ENCODE measurements around the gene MTIF2.
"Not testable (repeated sequence)": the region's sequence is repeated elsewhere in the genome, so short reads cannot be mapped to it uniquely, and the experiment has no call there.

MTIF2 gene, protein sequence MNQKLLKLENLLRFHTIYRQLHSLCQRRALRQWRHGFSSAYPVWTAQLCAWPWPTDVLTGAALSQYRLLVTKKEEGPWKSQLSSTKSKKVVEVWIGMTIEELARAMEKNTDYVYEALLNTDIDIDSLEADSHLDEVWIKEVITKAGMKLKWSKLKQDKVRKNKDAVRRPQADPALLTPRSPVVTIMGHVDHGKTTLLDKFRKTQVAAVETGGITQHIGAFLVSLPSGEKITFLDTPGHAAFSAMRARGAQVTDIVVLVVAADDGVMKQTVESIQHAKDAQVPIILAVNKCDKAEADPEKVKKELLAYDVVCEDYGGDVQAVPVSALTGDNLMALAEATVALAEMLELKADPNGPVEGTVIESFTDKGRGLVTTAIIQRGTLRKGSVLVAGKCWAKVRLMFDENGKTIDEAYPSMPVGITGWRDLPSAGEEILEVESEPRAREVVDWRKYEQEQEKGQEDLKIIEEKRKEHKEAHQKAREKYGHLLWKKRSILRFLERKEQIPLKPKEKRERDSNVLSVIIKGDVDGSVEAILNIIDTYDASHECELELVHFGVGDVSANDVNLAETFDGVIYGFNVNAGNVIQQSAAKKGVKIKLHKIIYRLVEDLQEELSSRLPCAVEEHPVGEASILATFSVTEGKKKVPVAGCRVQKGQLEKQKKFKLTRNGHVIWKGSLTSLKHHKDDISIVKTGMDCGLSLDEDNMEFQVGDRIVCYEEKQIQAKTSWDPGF

DNA sequence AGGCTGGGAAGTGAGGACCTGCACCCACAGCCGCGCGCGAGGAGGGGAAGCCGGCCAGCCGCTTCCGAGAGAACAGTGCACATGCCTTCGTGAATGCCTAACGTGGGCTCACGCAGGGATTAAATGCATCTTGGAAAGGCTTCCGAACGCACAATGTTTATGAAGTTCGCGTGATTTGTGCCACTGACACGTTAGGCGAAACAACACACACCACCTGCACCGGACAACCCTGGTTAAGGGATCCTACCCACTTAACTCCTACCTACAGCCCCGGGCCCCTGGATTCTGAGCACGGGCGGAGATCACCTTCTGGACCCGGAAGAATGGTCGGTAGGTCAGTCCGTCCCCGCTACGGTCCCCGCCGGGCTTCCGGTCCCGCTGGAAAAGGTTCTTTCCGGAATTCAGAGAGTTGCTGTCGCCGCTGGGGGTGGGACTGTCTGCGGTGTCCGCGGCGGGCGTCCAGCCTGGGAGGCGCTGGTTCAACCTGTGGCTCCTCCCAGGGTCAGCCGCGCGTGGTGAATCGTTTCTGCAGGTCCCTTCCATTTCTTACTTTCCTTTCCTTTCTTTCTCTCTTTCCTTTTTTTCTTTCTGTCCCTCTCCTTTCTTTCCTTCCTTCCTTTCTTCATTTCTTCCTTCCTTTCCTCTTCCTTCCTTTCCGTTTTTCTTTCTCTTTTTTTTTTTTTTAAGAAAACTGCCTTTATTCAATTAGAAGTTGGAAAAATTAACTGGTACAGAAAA, at the start of gene MTIF2:
Gene MTIF2 (minus strand): TSS at position 325 of the 738 bp plus-strand sequence. CDS start 5,373 bp downstream, outside the sequence.
- peak; percentile 73 for DNase-seq (ENCODE audit: low read depth)

DNA sequence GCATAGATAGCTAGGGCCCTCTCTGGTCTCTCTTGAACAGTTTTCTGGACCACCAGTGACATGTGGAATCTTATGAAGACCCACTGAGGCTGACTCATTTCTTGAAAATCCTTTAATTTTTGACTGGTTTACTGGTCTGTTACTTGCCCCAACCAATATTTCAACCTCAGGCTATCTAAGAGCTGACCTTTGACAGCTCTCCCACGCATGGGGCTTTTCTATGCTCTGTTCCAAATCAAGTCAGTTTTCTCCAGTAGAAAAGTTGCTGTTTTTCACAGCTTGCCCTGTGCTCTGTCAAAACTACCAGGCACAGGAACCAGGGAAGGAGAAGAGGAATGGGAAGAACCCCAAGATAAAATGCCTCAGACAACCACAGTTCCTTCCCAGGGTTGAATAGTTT, 46.0 kb upstream of the MTIF2 start:
- DNase-seq (ENCODE audit: low read depth), result no peak

DNA sequence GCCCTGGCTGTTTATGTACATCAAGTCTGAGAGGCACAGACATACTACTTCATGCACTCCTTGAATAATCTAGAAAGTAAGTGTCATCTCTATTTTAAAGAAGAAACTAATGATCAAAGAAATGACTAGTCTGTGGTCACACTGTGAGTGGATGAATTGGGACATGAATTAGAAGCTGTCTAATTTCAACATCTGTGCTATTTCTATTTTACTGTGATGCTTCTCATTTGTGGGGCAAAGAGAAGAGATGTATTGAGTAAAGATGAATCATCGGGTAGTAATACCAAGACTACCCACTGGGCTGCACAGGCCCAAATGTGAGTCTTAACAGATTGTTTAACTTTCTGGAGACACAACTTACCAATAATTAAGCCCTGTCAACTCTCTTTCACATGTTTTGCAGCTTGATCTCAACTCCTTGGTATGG, 42.4 kb upstream of the MTIF2 start:
- no peak for DNase-seq (ENCODE audit: low read depth)

DNA sequence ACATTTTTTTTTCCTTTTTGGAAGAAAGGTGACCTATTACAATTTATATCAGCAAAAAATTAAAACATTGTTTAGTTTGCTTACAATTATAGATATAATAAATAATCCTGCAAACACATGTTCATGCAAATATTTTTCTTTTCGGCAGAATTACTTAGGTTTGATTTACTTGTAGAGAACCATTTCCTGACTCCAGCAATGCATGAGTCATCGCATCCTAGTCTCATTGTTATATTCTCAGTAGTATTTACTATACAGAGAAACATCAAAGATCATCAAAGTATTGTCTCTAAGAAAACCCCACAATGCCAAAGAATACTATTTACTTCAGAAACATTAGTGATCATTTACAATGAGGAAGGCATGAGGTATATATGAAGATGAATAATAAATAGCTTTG, 40.4 kb upstream of the MTIF2 start:
- DNase-seq (ENCODE audit: low read depth), result no peak

DNA sequence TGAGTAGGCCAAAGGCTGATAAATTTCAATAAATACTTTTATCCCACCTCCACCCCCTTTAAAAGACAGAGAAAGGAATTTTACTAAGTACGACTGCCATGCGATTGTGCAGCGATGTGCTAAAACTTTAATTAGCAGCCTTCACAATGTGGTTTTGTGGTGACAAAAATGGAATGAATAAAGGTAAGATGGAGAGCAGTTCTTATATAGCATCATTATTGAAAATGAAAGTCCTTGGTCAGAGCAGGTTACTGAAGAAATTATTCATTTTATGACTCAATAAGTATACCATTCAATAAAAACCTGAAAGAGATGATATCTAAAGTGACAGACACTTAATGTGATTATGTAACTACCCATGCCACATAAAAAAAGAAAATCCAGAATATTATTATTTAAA, 33.2 kb upstream of the MTIF2 start:
- DNase-seq (ENCODE audit: low read depth), result no peak

DNA sequence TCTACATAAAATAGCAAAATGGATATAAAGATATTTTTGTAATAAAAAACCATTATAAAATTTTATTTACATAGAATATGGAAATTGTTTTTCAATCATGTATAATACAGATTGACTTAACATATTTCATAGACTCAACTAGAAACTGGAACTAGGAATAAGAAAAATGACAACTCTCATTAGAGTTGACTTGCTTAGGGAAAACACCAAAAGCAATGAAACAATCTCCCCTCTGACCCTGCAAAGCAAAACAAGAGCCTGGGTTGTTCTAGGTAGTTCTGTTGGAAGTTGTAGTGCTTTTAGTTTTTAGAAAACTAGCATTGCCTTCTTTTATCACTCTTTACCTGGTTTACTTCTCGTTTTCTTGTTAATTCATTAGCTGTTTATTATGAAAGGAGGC, 32.2 kb upstream of the MTIF2 start:
- no peak for DNase-seq (ENCODE audit: low read depth)

DNA sequence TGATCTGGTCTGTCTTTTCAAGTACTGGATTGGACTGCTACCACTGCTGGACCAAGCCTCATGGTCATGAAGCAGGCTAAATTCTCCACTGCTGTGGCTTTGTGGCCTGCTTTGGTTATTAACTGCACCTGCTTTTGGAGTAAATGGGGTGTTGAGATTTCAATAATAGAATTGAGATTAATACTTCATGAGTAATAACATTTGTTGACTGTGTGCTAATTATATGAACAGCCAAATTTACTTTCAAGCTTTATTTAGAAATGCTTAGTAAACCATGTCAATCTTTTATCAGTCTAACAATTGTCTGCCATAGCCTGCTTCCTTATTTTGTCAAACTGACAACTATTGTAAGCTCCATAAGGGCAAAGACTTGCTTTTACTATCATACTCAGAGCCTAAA, 27.4 kb upstream of the MTIF2 start:
- no peak for DNase-seq (ENCODE audit: low read depth)

DNA sequence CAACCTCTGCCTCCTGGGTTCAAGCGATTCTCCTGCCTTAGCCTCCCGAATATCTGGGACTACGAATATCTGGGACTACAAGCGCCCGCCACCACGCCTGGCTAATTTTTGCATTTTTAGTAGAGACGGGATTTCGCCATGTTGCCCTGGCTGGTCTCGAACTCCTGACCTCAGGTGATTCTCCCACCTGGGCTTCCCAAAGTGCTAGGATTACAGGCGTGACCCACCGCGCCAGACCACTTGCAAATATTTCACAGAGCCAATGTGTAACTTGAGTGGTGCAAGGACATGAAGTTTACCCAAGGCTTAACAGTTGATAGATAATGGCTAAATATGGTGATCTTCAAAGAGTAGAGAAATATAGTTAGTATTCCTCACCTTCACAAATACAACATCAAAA, 14.1 kb upstream of the MTIF2 start:
- DNase-seq (ENCODE audit: low read depth), result no peak

DNA sequence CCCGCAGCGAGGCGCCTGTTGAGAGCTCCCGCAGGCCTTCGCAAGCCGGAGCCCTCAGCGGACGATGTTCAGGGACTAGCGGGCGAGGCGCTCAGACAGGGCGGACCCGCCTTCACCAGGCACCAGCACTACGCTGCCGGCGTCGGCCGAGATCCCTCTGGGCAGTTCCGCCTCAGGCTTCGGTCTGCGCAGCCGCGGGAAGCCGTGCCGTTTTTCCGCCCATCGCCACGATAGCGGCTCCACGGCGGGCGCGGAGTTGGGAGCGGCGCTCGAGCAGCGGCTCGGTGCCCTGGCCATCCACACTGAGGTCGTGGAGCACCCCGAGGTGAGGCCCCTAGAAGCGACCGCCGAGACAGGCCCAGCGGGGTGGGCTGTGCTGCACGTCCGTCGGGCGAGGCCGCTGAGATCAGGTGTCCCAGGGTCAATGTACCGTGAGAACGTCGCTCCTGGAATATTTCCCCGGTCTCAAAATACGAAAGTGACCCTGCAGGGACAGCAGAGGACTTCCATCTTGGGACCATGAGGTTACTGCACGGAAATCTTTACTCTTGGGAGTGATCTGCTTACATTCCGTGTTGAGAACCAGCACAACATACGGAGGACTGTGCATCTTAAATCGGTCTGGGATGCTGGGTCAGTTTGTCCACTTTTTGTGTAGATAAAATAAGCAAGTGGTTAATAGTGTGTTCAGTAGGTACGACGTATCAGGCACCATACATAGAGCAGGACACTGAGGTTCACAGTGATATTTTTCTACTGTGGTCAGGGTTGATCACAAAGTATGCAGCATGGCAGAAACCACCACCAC, 13.3 kb upstream of the MTIF2 start:
- peak; percentile 67 for DNase-seq (ENCODE audit: low read depth)

DNA sequence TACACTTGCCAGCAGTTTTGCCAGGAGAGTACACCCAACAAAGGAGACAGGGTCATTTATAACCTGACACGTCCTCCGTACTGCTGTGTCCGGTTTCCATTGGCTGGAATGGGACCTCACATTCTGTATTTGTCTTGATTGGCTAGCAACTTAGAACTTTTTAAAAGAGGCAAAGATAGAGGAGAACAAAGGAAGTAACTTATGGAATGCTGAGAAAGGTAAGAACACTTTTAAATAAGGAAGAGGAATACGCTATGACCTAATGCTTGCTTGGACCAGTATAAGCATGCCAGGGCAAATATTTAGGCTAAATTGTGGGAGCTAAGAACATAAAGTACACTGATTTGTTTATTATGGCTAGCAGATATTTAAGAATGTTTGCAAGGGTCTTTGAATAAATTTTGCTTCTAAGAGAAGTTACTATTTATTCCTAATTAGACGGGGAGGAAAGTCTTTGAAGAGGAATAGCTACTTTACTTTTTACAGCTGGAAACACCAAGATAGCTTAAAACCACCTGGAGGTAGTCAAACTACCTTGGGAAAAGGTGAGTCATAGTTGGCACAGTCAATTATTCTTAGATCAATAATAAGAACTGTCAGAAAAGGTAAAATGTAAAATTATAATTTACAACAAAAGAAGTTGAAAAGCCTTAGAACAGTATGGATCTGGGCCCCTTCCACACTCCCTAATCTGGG, 12.0 kb upstream of the MTIF2 start:
- DNase-seq (ENCODE audit: low read depth), result not testable (repeated sequence)

DNA sequence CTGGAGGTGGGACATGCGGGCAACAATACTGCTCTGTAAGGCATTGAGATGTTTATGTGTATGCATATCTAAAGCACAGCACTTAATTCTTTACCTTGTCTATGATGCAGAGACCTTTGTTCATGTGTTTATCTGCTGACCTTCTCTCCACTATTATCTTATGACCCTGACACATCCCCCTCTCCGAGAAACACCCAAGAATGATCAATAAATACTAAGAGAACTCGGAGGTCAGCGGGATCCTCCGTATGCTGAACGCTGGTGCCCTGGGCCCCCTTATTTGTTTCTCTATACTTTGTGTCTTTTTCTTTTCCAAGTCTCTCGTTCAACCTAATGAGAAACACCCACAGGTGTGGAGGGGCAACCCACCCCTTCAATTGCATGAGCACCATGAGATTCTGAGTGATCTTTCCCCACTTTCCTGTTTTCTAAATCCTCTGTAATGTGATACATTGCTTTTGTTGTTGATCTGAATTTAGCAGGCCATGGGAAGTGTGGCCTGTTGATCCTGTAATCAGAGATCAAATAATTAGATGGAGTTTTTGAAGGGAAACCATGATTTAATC, 10.9 kb upstream of the MTIF2 start:
- not testable (repeated sequence) for DNase-seq (ENCODE audit: low read depth)

DNA sequence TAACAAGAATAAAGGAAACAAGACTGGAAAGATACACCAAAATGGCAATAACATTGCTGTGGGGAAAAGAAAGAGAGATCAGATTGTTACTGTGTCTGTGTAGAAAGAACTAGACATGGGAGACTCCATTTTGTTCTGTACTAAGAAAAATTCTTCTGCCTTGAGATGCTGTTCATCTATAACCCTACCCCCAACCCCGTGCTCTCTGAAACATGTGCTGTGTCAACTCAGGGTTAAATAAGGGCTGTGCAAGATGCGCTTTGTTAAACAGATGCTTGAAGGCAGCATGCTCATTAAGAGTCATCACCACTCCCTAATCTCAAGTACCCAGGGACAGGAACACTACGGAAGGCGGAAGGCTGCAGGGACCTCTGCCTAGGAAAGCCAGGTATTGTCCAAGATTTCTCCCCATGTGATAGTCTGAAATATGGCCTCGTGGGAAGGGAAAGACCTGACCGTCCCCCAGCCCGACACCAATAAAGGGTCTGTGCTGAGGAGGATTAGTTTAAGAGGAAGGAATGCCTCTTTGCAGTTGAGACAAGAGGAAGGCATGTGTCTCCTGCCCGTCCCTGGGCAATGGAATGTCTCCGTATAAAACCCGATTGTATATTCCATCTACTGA, 10.3 kb upstream of the MTIF2 start:
- not testable (repeated sequence) for DNase-seq (ENCODE audit: low read depth)

DNA sequence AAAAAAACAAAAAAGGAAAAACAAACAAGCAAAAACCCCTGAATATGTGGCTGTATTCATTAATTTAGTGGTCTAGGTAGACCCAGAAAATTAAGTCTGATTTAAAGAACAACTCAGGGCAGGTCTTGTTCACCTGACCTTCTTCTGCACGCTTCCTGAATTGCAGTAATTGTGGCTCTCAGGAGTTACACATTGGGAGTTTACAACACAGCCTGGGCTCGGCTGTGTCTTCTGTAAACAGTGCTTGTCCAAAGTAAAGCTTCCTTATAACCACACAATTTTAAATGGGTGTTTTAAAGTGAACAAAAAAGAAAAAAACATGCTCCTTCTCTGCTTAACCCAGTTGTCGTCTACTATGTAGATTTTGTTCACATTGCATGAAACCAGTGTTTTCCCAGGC, 8.3 kb upstream of the MTIF2 start:
- no peak for DNase-seq (ENCODE audit: low read depth)

DNA sequence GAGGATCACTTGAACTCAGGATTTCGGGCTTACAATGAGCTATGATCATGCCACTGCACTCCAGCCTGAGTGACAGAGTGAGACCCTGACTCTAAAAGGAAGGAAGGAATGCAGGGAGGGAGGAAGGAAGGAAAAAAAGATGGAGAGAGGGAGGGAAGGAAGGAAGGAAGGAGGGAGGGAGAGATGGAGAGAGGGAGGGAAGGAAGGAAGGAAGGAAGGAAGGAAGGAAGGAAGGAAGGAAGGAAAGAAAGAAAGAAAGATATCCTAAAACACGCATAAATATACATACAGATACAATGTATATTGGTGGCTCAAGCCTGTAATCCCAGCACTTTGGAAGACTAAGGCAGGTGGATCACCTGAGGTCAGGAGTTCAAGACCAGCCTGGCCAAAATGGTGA, 5.3 kb upstream of the MTIF2 start:
- not testable (repeated sequence) for DNase-seq (ENCODE audit: low read depth)

DNA sequence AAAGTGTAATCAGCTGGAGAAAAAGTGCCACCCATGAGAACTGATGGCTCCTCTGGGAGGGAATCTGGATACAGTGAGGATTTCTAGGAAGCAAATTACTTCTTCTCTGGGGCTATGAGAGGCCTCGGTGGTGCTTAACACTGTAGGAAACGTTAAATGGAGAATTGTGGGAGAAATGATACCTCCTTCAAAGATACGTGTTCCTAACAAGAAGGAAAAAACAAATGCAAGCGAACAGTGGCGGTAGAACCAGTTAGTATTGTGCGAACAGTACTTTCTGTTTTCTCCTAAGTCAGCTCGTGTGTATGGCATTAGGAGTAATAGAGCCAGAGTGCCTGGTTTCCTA, 587 bp upstream of the MTIF2 start:
- no peak for DNase-seq (ENCODE audit: low read depth)

DNA sequence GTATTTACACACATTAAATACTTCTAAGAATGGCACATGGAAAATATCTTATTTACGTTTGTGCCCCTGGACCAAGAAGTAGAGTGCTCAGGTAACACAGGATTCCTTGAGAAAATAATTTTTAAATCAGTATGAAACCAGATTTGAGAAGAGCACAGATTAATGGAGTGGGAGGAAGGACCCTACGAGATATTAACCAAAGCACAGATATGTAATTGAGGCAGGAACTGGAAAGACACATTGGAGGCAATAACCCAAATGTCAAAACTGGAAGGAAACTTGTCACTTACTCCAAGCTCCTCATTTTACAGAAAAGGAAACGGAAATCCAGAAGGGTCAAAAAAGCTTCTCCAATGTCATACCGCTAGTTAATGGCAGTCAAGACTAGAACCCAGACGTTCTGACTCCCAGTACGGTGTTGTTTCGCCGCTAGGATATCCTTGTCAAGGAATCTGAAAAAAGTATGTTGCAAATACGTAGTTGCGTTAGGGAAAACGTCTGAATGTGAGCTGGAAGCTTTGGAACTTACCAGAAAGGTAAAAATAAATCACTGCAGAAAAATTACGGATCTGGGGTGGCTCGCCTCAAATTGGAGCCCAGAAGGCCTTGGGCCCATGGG, 634 bp downstream of the MTIF2 start:
- DNase-seq (ENCODE audit: low read depth), result no peak

DNA sequence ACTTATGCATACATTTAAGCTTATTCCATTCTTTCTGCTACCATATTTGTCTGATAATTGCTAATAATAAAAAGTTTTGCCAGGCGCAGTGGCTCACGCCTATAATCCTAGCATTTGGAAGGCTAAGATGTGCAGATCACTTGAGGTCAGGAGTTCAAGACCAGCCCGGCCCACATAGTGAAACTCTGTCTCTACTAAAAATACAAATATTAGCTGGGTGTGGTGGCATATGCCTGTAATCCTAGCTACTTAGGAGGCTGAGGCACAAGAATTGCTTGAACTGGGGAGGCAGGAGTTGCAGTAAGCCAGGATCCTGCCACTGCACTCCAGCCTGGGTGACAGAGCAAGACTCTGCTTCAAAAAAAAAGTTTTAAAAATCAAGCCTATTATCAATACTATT, 9.4 kb downstream of the MTIF2 start:
- DNase-seq (ENCODE audit: low read depth), result not testable (repeated sequence)

DNA sequence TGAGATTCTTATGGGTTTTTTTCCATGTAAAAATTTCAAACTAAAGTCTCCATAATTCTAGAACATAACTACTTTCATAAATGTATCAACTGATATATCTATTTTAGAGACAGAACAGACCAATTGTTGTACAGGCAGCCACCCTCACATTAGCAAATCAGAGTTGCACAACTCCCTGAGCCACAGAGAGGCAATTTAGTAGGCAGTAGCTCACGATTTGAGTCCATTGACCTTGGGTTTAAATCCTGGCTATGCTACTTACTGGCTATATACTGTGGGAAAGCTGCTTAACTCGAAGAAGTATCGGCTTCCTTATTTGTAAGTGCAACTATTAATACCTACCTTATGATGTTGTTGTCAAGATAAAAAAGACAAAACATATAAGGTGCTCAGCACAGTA, 16.2 kb downstream of the MTIF2 start:
- DNase-seq (ENCODE audit: low read depth), result no peak

DNA sequence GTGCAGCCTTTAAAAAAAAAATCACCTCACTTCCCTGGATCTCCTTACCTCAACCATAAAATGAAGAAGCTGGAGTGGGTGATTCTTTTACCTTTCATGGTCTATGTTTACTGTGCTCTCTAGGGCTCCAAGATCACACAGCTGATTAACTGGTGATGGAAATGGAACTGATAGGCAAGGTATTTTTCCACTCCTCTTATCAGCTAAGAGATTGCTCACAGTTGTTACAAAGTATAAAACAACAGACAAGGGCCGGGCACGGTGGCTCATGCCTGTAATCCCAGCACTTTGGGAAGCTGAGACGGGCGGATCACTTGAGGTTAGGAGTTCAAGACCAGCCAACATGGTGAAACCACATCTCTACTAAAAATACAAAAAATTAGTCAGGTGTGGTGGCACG, 22.0 kb downstream of the MTIF2 start:
- no peak for DNase-seq (ENCODE audit: low read depth)

DNA sequence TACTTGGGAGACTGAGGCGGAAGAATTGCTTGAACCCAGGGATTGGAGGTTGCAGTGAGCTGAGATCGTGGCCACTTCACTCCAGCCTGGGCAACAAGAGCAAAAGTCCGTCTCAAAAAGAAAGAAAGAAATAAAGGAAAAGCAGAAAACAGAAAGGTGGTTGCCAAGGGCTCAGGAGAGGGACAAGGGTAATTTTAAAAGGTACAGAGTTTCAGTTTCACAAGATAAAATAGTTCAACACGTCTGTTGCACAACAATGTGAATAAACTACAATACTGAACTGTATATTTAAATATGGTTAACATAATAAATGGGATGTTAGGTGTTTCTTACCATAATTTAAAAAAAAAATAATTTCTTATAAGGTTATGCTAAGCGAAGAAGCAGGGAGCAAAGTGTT, 23.6 kb downstream of the MTIF2 start:
- DNase-seq (ENCODE audit: low read depth), result no peak

All from stimulated activated CD8-positive, alpha-beta memory T cell treated with anti-CD3 and anti-CD28 coated beads, Interleukin-15, amount 100 ng/mL, for 1 hour (primary cell).